Mesenchymal stem cell (in vitro differentiated cells and primary cell): ENCODE results near the gene TOMM40L.

Experiments used
- DNase-seq: peaks from one replicate; pipeline ENCODE4 v3.0.0-alpha.2; 2013
- H2AFZ ChIP-seq: one replicate; pipeline ENCODE4 v1.6.1; 2013; ENCODE audit warnings: low read depth, mild to moderate bottlenecking, control low read depth, inconsistent platforms, low read length, moderate library complexity
- H2AK5ac ChIP-seq: 2 replicates; pipeline ENCODE4 v1.6.1; 2013; ENCODE audit warnings: low read length, moderate library complexity, mild to moderate bottlenecking, inconsistent platforms; ENCODE audit not compliant: severe bottlenecking
- H2BK120ac ChIP-seq: one replicate; pipeline ENCODE4 v1.6.1; 2013; ENCODE audit warnings: low read depth, mild to moderate bottlenecking, inconsistent platforms, low read length, moderate library complexity
- H2BK12ac ChIP-seq, 2 experiments: one replicate each; pipeline ENCODE4 v1.6.1; 2013; ENCODE audit warnings: inconsistent platforms in 2 of 2, low read length in 2 of 2, mild to moderate bottlenecking in 2 of 2, moderate library complexity in 2 of 2, control low read depth in 1 of 2
- H2BK15ac ChIP-seq: one replicate; pipeline ENCODE4 v1.6.1; 2013; ENCODE audit warnings: mild to moderate bottlenecking, low read depth, inconsistent platforms; ENCODE audit not compliant: poor library complexity, severe bottlenecking
- H2BK5ac ChIP-seq: 2 replicates; pipeline ENCODE4 v1.6.1; 2013; ENCODE audit warnings: low read depth, mild to moderate bottlenecking, low read length, control low read depth, inconsistent platforms; ENCODE audit not compliant: poor library complexity, severe bottlenecking
- H3K14ac ChIP-seq, 2 experiments: one replicate each; pipeline ENCODE4 v1.6.1; 2013; ENCODE audit warnings: inconsistent platforms in 2 of 2, low read length in 2 of 2, control low read depth in 1 of 2, mild to moderate bottlenecking in 1 of 2, moderate library complexity in 1 of 2
- H3K18ac ChIP-seq, 2 experiments: one replicate each; pipeline ENCODE4 v1.6.1; 2013; ENCODE audit warnings: inconsistent platforms in 2 of 2, low read length in 2 of 2, control low read depth in 1 of 2, low read depth in 1 of 2, mild to moderate bottlenecking in 1 of 2
- H3K23ac ChIP-seq, 2 experiments: one replicate each; pipeline ENCODE4 v1.6.1; 2013; ENCODE audit warnings: inconsistent platforms in 2 of 2, low read length in 2 of 2, mild to moderate bottlenecking in 2 of 2, moderate library complexity in 2 of 2, control low read depth in 1 of 2
- H3K27ac ChIP-seq: 2 replicates; pipeline ENCODE4 v1.5.1; 2013; ENCODE audit warnings: mild to moderate bottlenecking, moderate library complexity, low read length, control low read depth, inconsistent platforms; ENCODE audit not compliant: poor library complexity, severe bottlenecking
- H3K27me3 ChIP-seq, 2 experiments: 2 replicates each; pipeline versions ENCODE4 v1.6.1 to v1.7.0; 2013; ENCODE audit warnings: low read length in 2 of 2, mild to moderate bottlenecking in 2 of 2, moderate library complexity in 2 of 2, control low read depth in 1 of 2, inconsistent platforms in 1 of 2; ENCODE audit not compliant: control insufficient read depth in 1 of 2, insufficient read depth in 1 of 2
- H3K36me3 ChIP-seq, 2 experiments: 2 replicates each; pipeline versions ENCODE4 v1.6.1 to v1.7.0; 2013; ENCODE audit warnings: low read length in 2 of 2, control low read depth in 1 of 2, inconsistent platforms in 1 of 2, low read depth in 1 of 2, mild to moderate bottlenecking in 1 of 2; ENCODE audit not compliant: insufficient read depth in 2 of 2, control insufficient read depth in 1 of 2
- H3K4ac ChIP-seq, 2 experiments: one replicate each; pipeline ENCODE4 v1.6.1; 2013; ENCODE audit warnings: inconsistent platforms in 2 of 2, low read length in 2 of 2, mild to moderate bottlenecking in 2 of 2, moderate library complexity in 2 of 2, control low read depth in 1 of 2, low read depth in 1 of 2
- H3K4me1 ChIP-seq: 2 replicates; pipeline ENCODE4 v1.6.1; 2013; ENCODE audit warnings: low read depth, low read length, control low read depth; ENCODE audit not compliant: control insufficient read depth, insufficient read depth
- H3K4me2 ChIP-seq: 2 replicates; pipeline ENCODE4 v1.6.1; 2013; ENCODE audit warnings: low read length, mild to moderate bottlenecking, inconsistent platforms; ENCODE audit not compliant: poor library complexity, severe bottlenecking
- H3K4me3 ChIP-seq, 2 experiments: 2 replicates each; pipeline versions ENCODE4 v1.5.1 to v1.7.0; 2013; ENCODE audit warnings: low read length in 2 of 2, mild to moderate bottlenecking in 2 of 2, control low read depth in 1 of 2, low read depth in 1 of 2; ENCODE audit not compliant: insufficient read depth in 1 of 2
- H3K79me1 ChIP-seq: replicated peaks from 2 replicates; pipeline ENCODE4 v1.6.1; 2013; ENCODE audit warnings: mild to moderate bottlenecking, control low read depth, low read length, inconsistent platforms; ENCODE audit not compliant: poor library complexity, severe bottlenecking
- H3K9ac ChIP-seq: 2 replicates; pipeline ENCODE4 v1.7.0; 2013; ENCODE audit warnings: mild to moderate bottlenecking, low read length, moderate library complexity
- H3K9me3 ChIP-seq: 2 replicates; pipeline ENCODE4 v1.7.0; 2013; ENCODE audit warnings: mild to moderate bottlenecking, low read length; ENCODE audit not compliant: control insufficient read depth
- H4K8ac ChIP-seq: one replicate; pipeline ENCODE4 v1.6.1; 2013; ENCODE audit warnings: inconsistent platforms, mild to moderate bottlenecking, low read length, moderate library complexity
- H4K91ac ChIP-seq: one replicate; pipeline ENCODE4 v1.6.1; 2013; ENCODE audit warnings: mild to moderate bottlenecking, low read length, inconsistent platforms
- WGBS: methylation state at CpG from one replicate; pipeline ENCODE4 v1.1.7; 2013; ENCODE audit warnings: mixed read lengths; 5-methylcytosine and 5-hydroxymethylcytosine counted together

The TOMM40L gene

DNA sequence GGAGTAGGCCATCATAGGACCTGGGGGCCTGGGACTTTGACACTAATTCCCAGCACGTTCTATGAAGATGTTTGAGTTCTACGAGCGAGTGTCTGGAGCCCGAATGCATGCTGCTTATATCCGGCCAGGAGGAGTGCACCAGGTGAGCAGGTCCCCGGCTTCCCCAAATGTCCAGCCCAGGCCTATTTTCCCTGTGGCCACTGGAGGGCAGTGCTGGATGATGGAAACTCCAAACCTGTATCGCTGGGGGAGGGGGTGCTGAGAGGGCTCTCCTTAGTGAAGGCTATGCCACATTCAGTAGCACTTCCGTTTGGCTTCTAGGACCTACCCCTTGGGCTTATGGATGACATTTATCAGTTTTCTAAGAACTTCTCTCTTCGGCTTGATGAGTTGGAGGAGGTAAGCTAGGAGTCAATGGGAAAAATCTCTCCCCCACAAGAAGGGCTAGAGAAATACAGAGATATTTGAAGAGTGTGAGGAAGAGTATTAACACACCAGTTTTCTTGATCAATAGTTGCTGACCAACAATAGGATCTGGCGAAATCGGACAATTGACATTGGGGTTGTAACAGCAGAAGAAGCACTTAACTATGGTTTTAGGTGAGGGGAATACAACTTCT is 16.0 kb upstream of the TOMM40L start:
- Histone ChIP-seq H4K8ac (no peak overlapping the region), H3K4me1 (peaks cover 3% of the 10 kb centered on the region), H3K36me3 (peaks cover 56 to 80% of the 10 kb centered on the region in 2 experiments), H3K9me3 (no peaks in the 10 kb centered on the region), H3K4me3 (no peak overlapping the region), H3K4ac (no peak overlapping the region), H2BK15ac (no peak overlapping the region), H3K14ac (no peak overlapping the region), H3K9ac (no peak overlapping the region), H3K27ac (no peak overlapping the region), H3K27me3 (no peaks in the 10 kb centered on the region), H2BK120ac (no peak overlapping the region), H4K91ac (no peak overlapping the region), H2BK12ac (no peak overlapping the region), H3K4me2 (no peak overlapping the region), H2AK5ac (no peak overlapping the region), H3K23ac (no peak overlapping the region), H2BK5ac (no peak overlapping the region), H2AFZ (no peak overlapping the region), H3K18ac (no peak overlapping the region), H3K79me1 (peaks cover 20% of the 10 kb centered on the region)
- 63% methylated on average over 11 of the region's 11 CpGs for WGBS
- peak; percentile 81 for DNase-seq

DNA sequence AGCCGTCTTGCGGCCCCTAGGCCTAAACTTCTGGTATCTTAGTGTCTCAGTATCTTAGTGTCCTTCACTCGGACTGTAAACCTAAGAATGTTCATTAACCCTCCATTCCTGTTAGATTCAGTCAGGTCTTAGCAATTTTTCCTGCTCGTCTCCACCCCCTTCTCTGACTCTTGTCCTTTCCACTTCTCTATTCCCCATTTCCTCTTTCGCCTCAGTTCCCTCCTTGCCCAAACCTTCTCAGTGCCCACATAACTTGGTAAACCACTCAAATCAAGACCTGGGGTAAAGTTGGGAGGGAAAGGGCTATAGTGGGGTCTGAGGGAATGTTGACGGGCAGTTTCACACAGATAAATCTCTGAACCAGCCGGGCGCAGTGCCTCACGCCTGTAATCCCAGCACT is 11.5 kb upstream of the TOMM40L start:
- H3K27me3 ChIP-seq: no peaks in the 10 kb centered on the region
- no peak overlapping the region for H2BK120ac ChIP-seq
- no peak overlapping the region for H3K27ac ChIP-seq
- H2BK12ac ChIP-seq: no peak overlapping the region
- no peak overlapping the region for H3K9ac ChIP-seq
- no peak overlapping the region for H4K8ac ChIP-seq
- H3K23ac ChIP-seq: no peak overlapping the region
- no peak overlapping the region for H4K91ac ChIP-seq
- no peak overlapping the region for H3K4me2 ChIP-seq
- H3K4me3 ChIP-seq: no peak overlapping the region
- peaks cover 49 to 58% of the 10 kb centered on the region in 2 experiments for H3K36me3 ChIP-seq
- no peak overlapping the region for H2AK5ac ChIP-seq
- no peak overlapping the region for H3K18ac ChIP-seq
- no peak overlapping the region for H2BK5ac ChIP-seq
- H2AFZ ChIP-seq: no peak overlapping the region
- no peak overlapping the region for H2BK15ac ChIP-seq
- H3K79me1 ChIP-seq: peaks cover 12% of the 10 kb centered on the region
- WGBS: 98% methylated on average over 8 of the region's 9 CpGs
- H3K9me3 ChIP-seq: no peaks in the 10 kb centered on the region
- no peak overlapping the region for H3K14ac ChIP-seq
- no peak overlapping the region for H3K4ac ChIP-seq
- H3K4me1 ChIP-seq: peaks cover 3% of the 10 kb centered on the region
- no peak for DNase-seq

DNA sequence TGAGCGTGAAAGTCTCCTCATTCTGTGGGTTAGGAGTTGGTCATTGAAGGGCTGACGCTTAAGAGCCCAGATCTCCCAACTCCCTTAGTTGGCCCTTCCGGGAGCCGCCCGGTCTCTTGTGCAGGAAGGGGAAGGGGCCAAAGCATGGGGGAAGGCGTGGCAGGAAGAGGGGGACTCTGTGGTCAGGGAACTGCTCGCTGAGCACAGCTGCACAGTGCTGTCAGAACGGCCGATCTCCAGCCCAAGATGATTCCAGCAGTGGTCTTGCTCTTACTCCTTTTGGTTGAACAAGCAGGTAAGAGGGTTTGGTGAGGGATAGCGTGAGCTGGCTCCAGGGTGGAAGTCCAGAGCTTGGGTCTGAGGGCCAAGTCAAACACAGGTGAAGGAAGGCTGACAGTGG is 10.8 kb upstream of the TOMM40L start, which contains the start of gene FCER1G:
FCER1G (plus strand) TSS at position 220 of the 400 bp plus-strand sequence; CDS start at position 247, 27 bp downstream.
- Histone ChIP-seq H3K4me1 (peaks cover 3% of the 10 kb centered on the region), H3K4me2 (no peak within 1 kb of the TSS), H3K27ac (no peak within 1 kb of the TSS), H2AFZ (no peak within 1 kb of the TSS), H2AK5ac (no peak within 1 kb of the TSS), H3K4ac (no peak within 1 kb of the TSS), H3K36me3 (peaks cover 46 to 51% of the 10 kb centered on the region in 2 experiments), H2BK5ac (no peak within 1 kb of the TSS), H3K9me3 (no peaks in the 10 kb centered on the region), H3K9ac (no peak within 1 kb of the TSS), H2BK12ac (no peak within 1 kb of the TSS), H3K79me1 (peaks cover 12% of the 10 kb centered on the region), H2BK120ac (no peak within 1 kb of the TSS), H3K14ac (no peak within 1 kb of the TSS), H4K91ac (peak within 1 kb of the TSS; percentile 15), H2BK15ac (no peak within 1 kb of the TSS), H3K27me3 (no peaks in the 10 kb centered on the region), H3K23ac (no peak within 1 kb of the TSS), H3K18ac (no peak within 1 kb of the TSS), H3K4me3 (no peak within 1 kb of the TSS), H4K8ac (no peak within 1 kb of the TSS)
- WGBS: 96% methylated on average over 10 of the region's 10 CpGs
- no peak for DNase-seq

DNA sequence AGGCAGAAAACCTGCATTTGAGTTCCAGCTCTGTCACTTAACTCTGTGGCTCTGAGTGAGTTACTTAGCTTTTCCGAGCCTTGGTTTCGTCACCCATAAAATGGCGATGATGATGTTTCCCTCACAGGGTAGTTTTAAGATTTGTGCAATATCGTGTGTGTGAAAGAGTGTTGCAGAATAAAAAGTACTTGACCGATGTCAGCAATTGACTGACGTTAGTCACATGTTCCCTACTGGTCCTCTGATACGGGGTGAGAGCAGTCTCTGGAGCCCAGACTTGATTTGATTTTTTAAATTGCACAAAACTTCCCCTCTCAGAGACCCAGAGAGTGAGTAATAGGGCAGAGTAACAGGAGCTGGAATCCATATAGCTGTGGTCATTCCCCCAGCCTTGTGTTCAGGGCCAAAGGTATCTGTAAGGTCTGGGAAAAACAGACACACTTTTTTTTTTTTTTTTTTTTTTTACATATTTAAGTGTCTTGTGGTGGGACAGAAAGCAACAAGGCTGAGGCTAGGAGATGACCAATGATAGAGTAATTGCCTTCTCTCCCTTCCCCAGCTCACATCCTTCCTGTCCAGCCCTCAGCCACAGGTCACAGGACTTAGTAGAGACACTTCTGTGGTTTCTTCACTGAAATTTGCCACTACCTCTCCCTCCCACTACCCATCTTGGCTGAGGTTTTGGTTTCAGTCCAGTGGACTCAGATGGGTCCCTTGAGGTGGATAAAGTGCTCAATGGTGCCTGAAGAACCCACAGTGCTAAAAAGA is 8.7 kb upstream of the TOMM40L start:
- H3K23ac ChIP-seq: no peak overlapping the region
- H2BK12ac ChIP-seq: peak overlapping the region; percentile 61 to 74
- H3K79me1 ChIP-seq: no peaks in the 10 kb centered on the region
- peak overlapping the region; percentile 79 for H3K9ac ChIP-seq
- peak overlapping the region in 1 of 2 experiments; percentile 30 for H3K4me3 ChIP-seq
- no peak overlapping the region for H3K27ac ChIP-seq
- peaks cover 3% of the 10 kb centered on the region for H3K4me1 ChIP-seq
- peak overlapping the region; percentile 18 to 32 for H3K4ac ChIP-seq
- no peak overlapping the region for H3K4me2 ChIP-seq
- H4K91ac ChIP-seq: no peak overlapping the region
- H2BK120ac ChIP-seq: no peak overlapping the region
- H2BK5ac ChIP-seq: no peak overlapping the region
- DNase-seq: peak; percentile 95
- H2AK5ac ChIP-seq: no peak overlapping the region
- no peak overlapping the region for H3K14ac ChIP-seq
- H3K27me3 ChIP-seq: peaks cover 0 to 1% of the 10 kb centered on the region in 2 experiments
- H3K9me3 ChIP-seq: no peaks in the 10 kb centered on the region
- peak overlapping the region; percentile 73 to 80 for H3K18ac ChIP-seq
- WGBS: 69% methylated on average over 7 of the region's 7 CpGs
- H3K36me3 ChIP-seq: peaks cover 31% of the 10 kb centered on the region in 2 experiments
- no peak overlapping the region for H2AFZ ChIP-seq
- peak overlapping the region; percentile 24 for H4K8ac ChIP-seq
- peak overlapping the region; percentile 35 for H2BK15ac ChIP-seq
